HepG2 (cell line): ENCODE measurements around the gene SERPINA3. TPM values are rescaled to one million over a fixed set of nuclear protein-coding genes. Genes with fewer than 3 reads are reported as not detected.
A peak's percentile ranks its signal among the peaks of the same experiment; 100 is the strongest.

ENCODE experiments used
- BRCA1 ChIP-seq: sonication (generic); formaldehyde crosslinking; IDR thresholded peaks from 2 replicates; pipeline ENCODE4 v1.4.0; 2020; ENCODE audit warnings: missing genetic modification reagents
- DDIT3 ChIP-seq: sonication (generic); formaldehyde crosslinking; IDR thresholded peaks from 2 replicates; pipeline ENCODE4 v1.4.0; 2020; ENCODE audit warnings: mild to moderate bottlenecking, missing genetic modification reagents
- ETS1 ChIP-seq: sonication (generic); formaldehyde crosslinking; IDR thresholded peaks from 2 replicates; pipeline ENCODE4 v1.4.0; 2020; ENCODE audit warnings: missing genetic modification reagents
- GATAD2A ChIP-seq: IDR thresholded peaks from 2 replicates; pipeline ENCODE4 v1.6.1; 2016
- GRHL1 ChIP-seq: sonication (generic); formaldehyde crosslinking; conservative IDR thresholded peaks from 2 replicates; pipeline ENCODE4 v1.8.0; 2022; ENCODE audit warnings: missing genetic modification reagents
- HDAC1 ChIP-seq: sonication (generic); formaldehyde crosslinking; IDR thresholded peaks from 2 replicates; pipeline ENCODE4 v1.5.1; 2020; ENCODE audit warnings: mild to moderate bottlenecking, missing genetic modification reagents
- HNRNPH1 ChIP-seq: fragments of 200-400 bp; formaldehyde crosslinking; optimal IDR thresholded peaks from 2 replicates; pipeline ENCODE3; 2017; ENCODE audit warnings: mild to moderate bottlenecking, low read depth, low read length
- HNRNPLL ChIP-seq: fragments of 200-400 bp; formaldehyde crosslinking; IDR thresholded peaks from 2 replicates; pipeline ENCODE4 v1.6.1; 2017; ENCODE audit warnings: mild to moderate bottlenecking, low read depth, low read length; ENCODE audit not compliant: poor library complexity, severe bottlenecking
- MIER3 ChIP-seq: IDR thresholded peaks from 2 replicates; pipeline ENCODE4 v1.6.1; 2016; ENCODE audit warnings: missing compliant biosample characterization, borderline replicate concordance
- MYC ChIP-seq: sonication (generic); formaldehyde crosslinking; IDR thresholded peaks from 2 replicates; pipeline ENCODE4 v1.9.0; 2021; ENCODE audit warnings: missing genetic modification reagents, borderline replicate concordance
- RXRB ChIP-seq: IDR thresholded peaks from 2 replicates; pipeline ENCODE4 v1.6.1; 2016; ENCODE audit warnings: borderline replicate concordance, missing genetic modification reagents, missing compliant biosample characterization
- TBP ChIP-seq: sonication (generic); formaldehyde crosslinking; IDR thresholded peaks from 2 replicates; pipeline ENCODE4 v1.5.0; 2020; ENCODE audit warnings: missing genetic modification reagents
- TFAP4 ChIP-seq: sonication (generic); IDR thresholded peaks from 2 replicates; pipeline ENCODE4 v1.6.1; 2016; ENCODE audit warnings: low read depth, borderline replicate concordance
- ZBTB7A ChIP-seq: sonication (generic); formaldehyde crosslinking; IDR thresholded peaks from 2 replicates; pipeline ENCODE4 v1.8.0; 2022; ENCODE audit warnings: mild to moderate bottlenecking, missing genetic modification reagents
- ZBTB7B ChIP-seq: sonication (generic); formaldehyde crosslinking; IDR thresholded peaks from 2 replicates; pipeline ENCODE4 v1.4.0; 2020; ENCODE audit warnings: missing genetic modification reagents
- ZNF317 ChIP-seq: sonication (generic); formaldehyde crosslinking; IDR thresholded peaks from 2 replicates; pipeline ENCODE4 v1.5.0; 2020; ENCODE audit warnings: mild to moderate bottlenecking, missing genetic modification reagents
- ZNF362 ChIP-seq: sonication (generic); formaldehyde crosslinking; IDR thresholded peaks from 2 replicates; pipeline ENCODE4 v1.4.0; 2020; ENCODE audit warnings: missing genetic modification reagents, mild to moderate bottlenecking, borderline replicate concordance
- ZNF468 ChIP-seq: sonication (generic); formaldehyde crosslinking; IDR thresholded peaks from 2 replicates; pipeline ENCODE4 v1.8.0; 2022; ENCODE audit warnings: mild to moderate bottlenecking, moderate library complexity, missing genetic modification reagents
- ZSCAN29 ChIP-seq: sonication (generic); formaldehyde crosslinking; conservative IDR thresholded peaks from 2 replicates; pipeline ENCODE4 v1.4.0; 2020; ENCODE audit warnings: mild to moderate bottlenecking, missing genetic modification reagents
- polyA plus RNA-seq, 8 experiments: library from polyadenylated mRNA; depleted of rRNA in 3 of 8; stranded (reverse) in 7 of 8; unstranded in 1 of 8; fragments of >200 nt; fragmentation: Illumina TruSeq in 4 of 8; extraction: Trizol in 4 of 8; gene quantifications; 2 replicates each; pipeline versions ENCODE4 v1.2.1 to v1.2.3, GENCODE V29; 2011 to 2016; ENCODE audit warnings: low read depth in 4 of 8, missing spikeins in 1 of 8, mixed read lengths in 1 of 8; ENCODE audit not compliant: insufficient read depth in 1 of 8
- total RNA-seq, 5 experiments: library from RNA; depleted of rRNA; stranded (reverse); fragments of >200 nt; fragmentation: Illumina TruSeq; extraction: Trizol; gene quantifications; 2 replicates each; pipeline ENCODE4 v1.2.3, GENCODE V29; 2016; ENCODE audit warnings: low read depth in 1 of 5

Gene SERPINA3
- total and polyA plus RNA-seq, 2 of the 13 experiments (the other 11 are each of a cell fraction or from before 2014, with no cell fraction given): 825 to 2,200 TPM

GRCh38 chr14:94569381-94570001 is 42.7 kb upstream of the SERPINA3 start (continued):
- TF ChIP-seq ZBTB7A (CRISPR knock-in tag) (peak; percentile 79; the same call in 1 of the 2 replicates), ETS1 (no peak), TBP (no peak), ZBTB7B (CRISPR knock-in tag) (peak; percentile 24; the same call in 1 of the 2 replicates), TFAP4 (peak; percentile 61; the same call in 1 of the 2 replicates), HDAC1 (CRISPR knock-in tag) (peak; percentile 74), RXRB (CRISPR knock-in tag) (peak; percentile 59), ZSCAN29 (CRISPR knock-in tag) (no peak), ZNF362 (CRISPR knock-in tag) (no peak), BRCA1 (CRISPR knock-in tag) (no peak), ZNF317 (CRISPR knock-in tag) (peak; percentile 74), MIER3 (CRISPR knock-in tag) (no peak), DDIT3 (no peak), MYC (CRISPR knock-in tag) (peak; percentile 34; the same call in 1 of the 2 replicates), GATAD2A (CRISPR knock-in tag) (peak; percentile 67; the same call in 1 of the 2 replicates), HNRNPLL (no peak), GRHL1 (CRISPR knock-in tag) (no peak), ZNF468 (0 out of 2 replicates have a peak, but pooled peaks have one; percentile 50), HNRNPH1 (no peak)
